ENCODE measurements around the gene ABCC1. TPM values are rescaled to one million over a fixed set of nuclear protein-coding genes. Genes with fewer than 3 reads are reported as not detected.
A peak's percentile ranks its signal among the peaks of the same experiment; 100 is the strongest.

The ABCC1 gene
- total RNA-seq, 1 experiment from 2014 or later, result 61.9 TPM

DNA sequence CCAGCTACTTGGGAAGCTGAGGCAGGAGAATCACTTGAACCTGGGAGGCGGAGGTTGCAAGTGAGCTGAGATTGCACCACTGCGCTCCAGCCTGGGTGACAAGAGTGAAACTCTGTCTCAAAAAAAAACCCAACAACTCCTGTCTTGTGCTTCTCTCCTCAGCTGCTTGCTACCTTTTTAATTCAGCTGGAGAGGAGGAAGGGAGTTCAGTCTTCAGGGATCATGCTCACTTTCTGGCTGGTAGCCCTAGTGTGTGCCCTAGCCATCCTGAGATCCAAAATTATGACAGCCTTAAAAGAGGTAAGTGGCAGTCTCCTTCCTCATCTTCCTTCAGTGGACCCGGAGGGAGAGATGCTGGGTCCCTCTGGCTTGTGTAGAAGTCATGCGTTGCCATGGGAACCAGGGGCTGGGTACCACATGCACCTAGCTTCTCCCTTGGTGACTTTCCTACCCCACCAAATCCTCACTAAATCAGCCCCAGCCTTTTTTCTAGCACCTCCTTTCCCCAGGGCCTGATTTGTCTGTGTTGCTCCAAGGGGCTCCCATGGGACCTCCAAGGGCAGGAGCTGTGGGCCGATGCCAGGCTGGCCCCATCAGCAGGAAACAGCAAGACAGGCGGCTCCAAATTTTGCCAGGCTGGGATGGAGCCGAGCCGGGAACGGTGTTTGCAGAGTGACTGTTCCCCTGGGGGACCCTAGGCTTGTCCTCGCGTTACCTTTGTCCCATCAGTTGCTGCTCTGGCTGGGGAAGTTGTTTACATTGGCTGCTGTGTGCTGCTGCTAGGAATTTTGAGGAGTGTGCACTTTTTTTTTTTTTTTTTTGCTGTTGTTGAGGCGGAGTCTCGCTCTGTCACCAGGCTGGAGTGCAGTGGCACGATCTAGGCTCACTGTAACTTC lies 65.2 kb downstream of the ABCC1 start (continued):
- TF ChIP-seq ZNF425 (CRISPR knock-in tag; conservative IDR thresholded peaks at IDR 0.05), result no peak

- POLR2A ChIA-PET, result no interaction called here
- H3K4me3 Mint-ChIP-seq, result no peak overlapping the region
- H3K36me3 Mint-ChIP-seq, result peaks cover 49% of the 10 kb centered on the region
- no peaks in the 10 kb centered on the region for H3K4me1 Mint-ChIP-seq
- ATAC-seq, result no peak
- no peaks in the 10 kb centered on the region for H3K27me3 Mint-ChIP-seq (ENCODE audit: low read depth)
- H3K9me3 Mint-ChIP-seq, result no peaks in the 10 kb centered on the region
- TF ChIP-seq HMGA2 (CRISPR knock-in tag; IDR thresholded peaks at IDR 0.05) (no peak), ATF2 (CRISPR knock-in tag; IDR thresholded peaks at IDR 0.05; ENCODE audit: borderline replicate concordance, low read depth) (no peak), ZNF281 (CRISPR knock-in tag; IDR thresholded peaks at IDR 0.05) (no peak), FOXK1 (CRISPR knock-in tag; IDR thresholded peaks at IDR 0.05) (no peak), ZNF263 (CRISPR knock-in tag; IDR thresholded peaks at IDR 0.05; ENCODE audit: low read depth) (no peak), SOX15 (CRISPR knock-in tag; IDR thresholded peaks at IDR 0.05) (no peak), ZNF425 (CRISPR knock-in tag; conservative IDR thresholded peaks at IDR 0.05) (no peak), TP53 (CRISPR knock-in tag; IDR thresholded peaks at IDR 0.05) (no peak), NFYB (CRISPR knock-in tag; conservative IDR thresholded peaks at IDR 0.05; ENCODE audit: low read depth) (no peak), CREM (CRISPR knock-in tag; IDR thresholded peaks at IDR 0.05) (no peak), TCF7 (CRISPR knock-in tag; IDR thresholded peaks at IDR 0.05; ENCODE audit: low read depth) (no peak)
- TF ChIP-seq, protein P1, sequence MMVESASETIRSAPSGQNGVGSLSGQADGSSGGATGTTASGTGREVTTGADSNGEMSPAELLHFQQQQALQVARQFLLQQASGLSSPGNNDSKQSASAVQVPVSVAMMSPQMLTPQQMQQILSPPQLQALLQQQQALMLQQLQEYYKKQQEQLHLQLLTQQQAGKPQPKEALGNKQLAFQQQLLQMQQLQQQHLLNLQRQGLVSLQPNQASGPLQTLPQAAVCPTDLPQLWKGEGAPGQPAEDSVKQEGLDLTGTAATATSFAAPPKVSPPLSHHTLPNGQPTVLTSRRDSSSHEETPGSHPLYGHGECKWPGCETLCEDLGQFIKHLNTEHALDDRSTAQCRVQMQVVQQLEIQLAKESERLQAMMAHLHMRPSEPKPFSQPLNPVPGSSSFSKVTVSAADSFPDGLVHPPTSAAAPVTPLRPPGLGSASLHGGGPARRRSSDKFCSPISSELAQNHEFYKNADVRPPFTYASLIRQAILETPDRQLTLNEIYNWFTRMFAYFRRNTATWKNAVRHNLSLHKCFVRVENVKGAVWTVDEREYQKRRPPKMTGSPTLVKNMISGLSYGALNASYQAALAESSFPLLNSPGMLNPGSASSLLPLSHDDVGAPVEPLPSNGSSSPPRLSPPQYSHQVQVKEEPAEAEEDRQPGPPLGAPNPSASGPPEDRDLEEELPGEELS (CRISPR knock-in tag; IDR thresholded peaks at IDR 0.05), result no peak
- 0 out of 2 replicates have a peak overlapping the region, but pooled peaks have one; percentile 15 for H3K27ac Mint-ChIP-seq
- no peak for DNase-seq (ENCODE audit: low spot score)
- CTCF ChIA-PET, result no interaction called here
Observed at GRCh38 chr16:16015849-16016248, 66.4 kb downstream of the ABCC1 start.

Measured in WTC11 (cell line).